ENCODE data around the gene BARX1. TPM values are rescaled to one million over a fixed set of nuclear protein-coding genes. Genes with fewer than 3 reads are reported as not detected.

Gene BARX1
- total and polyA plus RNA-seq, 4 donors: 0.23 to 0.27 TPM; not detected in 2

DNA sequence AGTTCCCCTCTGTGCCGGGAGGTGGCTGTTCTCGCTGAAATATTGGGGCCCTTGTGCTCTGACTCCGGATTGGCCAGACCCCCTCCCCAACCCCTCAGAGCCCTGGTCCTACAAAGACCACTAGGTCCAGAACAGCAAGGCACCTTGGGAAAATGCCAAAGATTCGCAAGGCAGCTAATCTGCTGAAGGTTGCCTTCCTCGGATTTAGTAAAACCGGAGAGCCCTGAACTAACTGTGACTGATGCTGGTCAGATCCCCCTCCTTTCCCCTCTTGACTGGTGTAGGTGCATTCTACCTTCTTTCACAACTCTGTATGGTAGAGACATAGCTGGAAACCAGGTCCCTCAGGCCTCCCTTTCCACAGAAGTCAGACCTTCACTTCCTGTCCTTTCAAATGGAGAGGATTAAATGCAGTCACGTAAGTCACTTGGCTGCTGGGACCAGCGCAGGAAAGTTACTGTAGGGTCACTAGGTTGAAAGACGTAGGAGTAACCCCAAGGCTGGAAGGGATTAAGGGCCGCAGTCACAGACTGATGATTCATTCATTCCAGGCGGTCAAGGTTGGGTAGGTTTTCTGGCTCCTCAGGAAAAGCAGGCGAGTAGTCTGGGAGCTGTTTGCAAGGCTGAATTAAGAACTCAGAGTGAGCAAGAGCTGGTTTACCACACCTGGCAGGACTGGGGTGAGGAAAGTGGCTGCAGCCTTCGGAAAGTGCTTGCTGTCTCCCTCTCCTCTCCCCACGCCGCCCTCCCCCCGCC, 5.3 kb downstream of the BARX1 start:
- DNase-seq: no peak
- intact Hi-C loops (cut with DNase I): no loop called here
- Histone ChIP-seq H3K27ac (ENCODE audit: low read depth in 1 of 2, low read length in 2 of 2) (no peak overlapping the region), H3K9me3 (ENCODE audit: control insufficient read depth, low read length) (peaks cover 1% of the 10 kb centered on the region), H3K36me3 (ENCODE audit: control insufficient read depth in 1 of 2, insufficient read depth in 2 of 2, low read length in 1 of 2) (no peaks in the 10 kb centered on the region), H3K4me1 (ENCODE audit: control insufficient read depth in 1 of 2, insufficient read depth in 2 of 2, low read length in 2 of 2) (no peaks in the 10 kb centered on the region), H3K4me3 (ENCODE audit: low read length in 2 of 2) (no peak overlapping the region), H3K27me3 (ENCODE audit: control insufficient read depth in 1 of 2, insufficient read depth in 2 of 2, low read length in 1 of 2) (no peaks in the 10 kb centered on the region)
- no peak for ATAC-seq (ENCODE audit: low FRiP score)
- WGBS, 2 donors: 45% methylated on average over 14 to 16 of the region's 16 CpGs

DNA sequence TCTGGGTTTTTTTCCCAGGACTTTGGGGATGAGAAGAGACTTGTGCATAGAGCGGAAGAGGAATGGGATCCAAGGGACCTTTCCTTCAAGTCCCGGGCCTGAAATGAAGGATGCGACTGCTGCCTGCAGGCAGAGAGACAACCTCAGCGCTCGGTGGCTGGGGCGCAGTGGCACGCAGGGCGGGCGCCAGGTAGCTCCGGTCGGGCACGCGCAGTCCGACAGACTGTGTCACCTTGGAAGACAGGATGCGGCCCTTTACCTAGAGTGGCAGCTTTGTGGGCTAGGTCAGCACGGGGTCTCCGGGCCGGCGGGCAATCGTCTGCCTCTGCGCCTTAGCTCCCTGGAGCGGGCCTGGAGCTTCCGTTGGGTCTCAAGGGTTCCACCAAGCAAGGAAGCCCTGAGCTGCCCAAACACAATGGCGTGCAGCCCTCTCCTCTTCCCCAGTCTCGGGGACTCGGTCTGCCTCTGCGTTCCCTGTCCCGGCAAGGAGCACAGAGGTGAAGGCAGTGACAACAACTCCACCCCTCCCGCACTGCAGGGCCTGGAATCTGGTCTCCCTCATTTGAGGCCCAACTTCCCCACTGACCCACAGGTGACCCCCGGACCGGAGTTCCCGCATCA, 6.0 kb downstream of the BARX1 start:
- Histone ChIP-seq H3K27ac (ENCODE audit: low read depth in 1 of 2, low read length in 2 of 2) (no peak overlapping the region), H3K36me3 (ENCODE audit: control insufficient read depth in 1 of 2, insufficient read depth in 2 of 2, low read length in 1 of 2) (no peaks in the 10 kb centered on the region), H3K4me1 (ENCODE audit: control insufficient read depth in 1 of 2, insufficient read depth in 2 of 2, low read length in 2 of 2) (no peaks in the 10 kb centered on the region), H3K4me3 (ENCODE audit: low read length in 2 of 2) (no peak overlapping the region), H3K9me3 (ENCODE audit: control insufficient read depth, low read length) (peaks cover 1% of the 10 kb centered on the region), H3K27me3 (ENCODE audit: control insufficient read depth in 1 of 2, insufficient read depth in 2 of 2, low read length in 1 of 2) (no peaks in the 10 kb centered on the region)
- intact Hi-C loops (cut with DNase I): no loop called here
- peak in 1 of 2 donors; percentile 41 for DNase-seq
- ATAC-seq (ENCODE audit: low FRiP score): no peak
- WGBS, 2 donors: 11 to 18% methylated on average over 27 to 32 of the region's 32 CpGs

DNA sequence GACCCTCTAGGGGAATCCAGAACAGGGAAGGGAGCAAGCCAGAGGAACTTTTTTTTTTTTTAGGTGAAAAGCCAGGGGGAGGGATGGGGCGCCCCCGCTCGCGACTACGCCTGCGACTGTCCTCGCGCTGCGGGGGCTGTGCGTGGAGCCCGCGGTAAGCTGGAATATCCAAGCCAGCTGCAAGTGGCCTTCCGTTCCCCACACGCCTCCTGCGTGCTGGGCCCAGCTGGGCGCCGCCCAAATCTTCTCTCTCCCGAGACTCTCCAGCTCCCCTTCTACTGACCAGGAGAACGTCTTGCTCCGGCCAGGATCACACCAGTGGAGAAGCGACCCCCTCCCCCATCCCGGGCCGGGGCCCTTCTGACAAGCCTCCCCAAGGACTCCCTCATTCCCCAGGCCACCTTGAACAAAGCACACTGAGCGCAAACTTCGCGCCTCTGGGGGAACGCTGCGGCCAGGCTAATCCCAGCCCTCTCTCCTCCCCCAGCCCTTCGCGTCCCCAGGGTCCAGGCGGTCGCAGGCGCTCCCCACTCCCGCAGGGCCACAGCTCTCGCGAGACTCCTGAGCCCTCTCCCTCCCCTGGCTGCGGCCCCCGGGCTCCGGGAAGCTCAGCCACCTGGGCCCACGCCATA, 6.6 kb downstream of the BARX1 start:
- ATAC-seq (ENCODE audit: low FRiP score) (no peak), DNase-seq (no peak)
- WGBS, 2 donors: 0 to 1% methylated on average over 40 of the region's 40 CpGs
- H3K4me1 ChIP-seq (ENCODE audit: control insufficient read depth in 1 of 2, insufficient read depth in 2 of 2, low read length in 2 of 2): no peaks in the 10 kb centered on the region
- H3K27me3 ChIP-seq (ENCODE audit: control insufficient read depth in 1 of 2, insufficient read depth in 2 of 2, low read length in 1 of 2): no peaks in the 10 kb centered on the region
- no peak overlapping the region for H3K4me3 ChIP-seq (ENCODE audit: low read length in 2 of 2)
- intact Hi-C loops (cut with DNase I): no loop called here
- no peaks in the 10 kb centered on the region for H3K36me3 ChIP-seq (ENCODE audit: control insufficient read depth in 1 of 2, insufficient read depth in 2 of 2, low read length in 1 of 2)
- no peak overlapping the region for H3K27ac ChIP-seq (ENCODE audit: low read depth in 1 of 2, low read length in 2 of 2)
- peaks cover 1% of the 10 kb centered on the region for H3K9me3 ChIP-seq (ENCODE audit: control insufficient read depth, low read length)

DNA sequence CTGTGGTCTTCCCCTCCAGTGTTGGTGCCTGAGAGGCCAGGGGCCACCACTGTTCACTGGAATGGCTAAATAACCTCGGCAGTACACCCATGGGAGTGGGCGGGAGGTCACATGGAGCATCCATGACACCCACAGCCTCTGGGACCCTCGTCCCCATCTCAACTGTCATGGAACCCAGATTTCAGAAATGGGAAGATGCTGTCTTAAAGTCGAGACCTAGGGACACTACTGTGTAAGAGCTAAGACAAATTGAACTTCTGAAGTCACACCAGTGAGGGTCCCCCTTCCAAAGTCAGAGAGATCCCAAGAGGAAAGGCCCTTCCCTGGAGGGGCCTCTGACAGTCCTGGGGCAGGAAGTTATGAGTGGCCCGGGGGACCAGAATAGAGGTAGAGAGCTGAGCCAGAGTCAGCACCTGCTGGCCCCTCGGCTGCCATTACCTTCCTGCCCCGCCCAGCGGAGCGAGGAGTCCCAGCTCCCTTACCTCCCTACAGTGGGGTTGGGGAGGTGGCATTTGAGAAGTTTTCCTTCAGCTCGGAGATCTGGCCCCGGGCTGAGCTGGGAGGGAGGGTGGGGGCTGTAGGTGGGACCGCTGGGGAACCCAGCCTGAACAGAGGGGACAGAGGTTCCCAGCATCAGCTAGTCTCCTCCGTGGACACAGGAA, 7.6 kb downstream of the BARX1 start:
- Histone ChIP-seq H3K4me1 (ENCODE audit: control insufficient read depth in 1 of 2, insufficient read depth in 2 of 2, low read length in 2 of 2) (no peaks in the 10 kb centered on the region), H3K4me3 (ENCODE audit: low read length in 2 of 2) (no peak overlapping the region), H3K27ac (ENCODE audit: low read depth in 1 of 2, low read length in 2 of 2) (no peak overlapping the region), H3K27me3 (ENCODE audit: control insufficient read depth in 1 of 2, insufficient read depth in 2 of 2, low read length in 1 of 2) (no peaks in the 10 kb centered on the region), H3K9me3 (ENCODE audit: control insufficient read depth, low read length) (peaks cover 1% of the 10 kb centered on the region), H3K36me3 (ENCODE audit: control insufficient read depth in 1 of 2, insufficient read depth in 2 of 2, low read length in 1 of 2) (no peaks in the 10 kb centered on the region)
- ATAC-seq (ENCODE audit: low FRiP score) (no peak), DNase-seq (no peak)
- intact Hi-C loops (cut with DNase I): no loop called here
- WGBS, 2 donors: 11 to 15% methylated on average over 13 of the region's 13 CpGs

DNA sequence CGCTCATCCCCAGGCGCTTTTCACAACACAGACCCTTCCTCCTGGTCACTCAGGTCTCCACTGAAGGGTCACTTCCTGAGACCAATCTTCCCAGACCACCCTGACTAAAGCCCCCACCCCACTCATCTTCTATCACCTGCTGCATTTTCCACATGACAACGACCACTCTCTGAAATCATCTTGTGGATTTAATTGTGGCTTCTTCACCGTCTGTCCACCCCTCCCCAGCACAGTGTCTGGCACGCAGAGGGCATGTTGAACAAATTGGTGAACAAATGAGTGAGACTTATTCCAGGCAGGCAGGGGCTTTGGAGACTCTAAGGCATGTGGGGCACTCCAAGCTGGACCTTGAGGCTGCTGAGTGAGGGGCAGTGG, 8.8 kb downstream of the BARX1 start:
- Histone ChIP-seq H3K27ac (ENCODE audit: low read depth in 1 of 2, low read length in 2 of 2) (no peak overlapping the region), H3K4me1 (ENCODE audit: control insufficient read depth in 1 of 2, insufficient read depth in 2 of 2, low read length in 2 of 2) (no peaks in the 10 kb centered on the region), H3K4me3 (ENCODE audit: low read length in 2 of 2) (no peak overlapping the region), H3K27me3 (ENCODE audit: control insufficient read depth in 1 of 2, insufficient read depth in 2 of 2, low read length in 1 of 2) (no peaks in the 10 kb centered on the region), H3K36me3 (ENCODE audit: control insufficient read depth in 1 of 2, insufficient read depth in 2 of 2, low read length in 1 of 2) (no peaks in the 10 kb centered on the region), H3K9me3 (ENCODE audit: control insufficient read depth, low read length) (peaks cover 1% of the 10 kb centered on the region)
- WGBS, 2 donors: 7 to 11% methylated on average over 5 of the region's 5 CpGs
- intact Hi-C loops (cut with DNase I): no loop called here
- DNase-seq (no peak), ATAC-seq (ENCODE audit: low FRiP score) (no peak)

DNA sequence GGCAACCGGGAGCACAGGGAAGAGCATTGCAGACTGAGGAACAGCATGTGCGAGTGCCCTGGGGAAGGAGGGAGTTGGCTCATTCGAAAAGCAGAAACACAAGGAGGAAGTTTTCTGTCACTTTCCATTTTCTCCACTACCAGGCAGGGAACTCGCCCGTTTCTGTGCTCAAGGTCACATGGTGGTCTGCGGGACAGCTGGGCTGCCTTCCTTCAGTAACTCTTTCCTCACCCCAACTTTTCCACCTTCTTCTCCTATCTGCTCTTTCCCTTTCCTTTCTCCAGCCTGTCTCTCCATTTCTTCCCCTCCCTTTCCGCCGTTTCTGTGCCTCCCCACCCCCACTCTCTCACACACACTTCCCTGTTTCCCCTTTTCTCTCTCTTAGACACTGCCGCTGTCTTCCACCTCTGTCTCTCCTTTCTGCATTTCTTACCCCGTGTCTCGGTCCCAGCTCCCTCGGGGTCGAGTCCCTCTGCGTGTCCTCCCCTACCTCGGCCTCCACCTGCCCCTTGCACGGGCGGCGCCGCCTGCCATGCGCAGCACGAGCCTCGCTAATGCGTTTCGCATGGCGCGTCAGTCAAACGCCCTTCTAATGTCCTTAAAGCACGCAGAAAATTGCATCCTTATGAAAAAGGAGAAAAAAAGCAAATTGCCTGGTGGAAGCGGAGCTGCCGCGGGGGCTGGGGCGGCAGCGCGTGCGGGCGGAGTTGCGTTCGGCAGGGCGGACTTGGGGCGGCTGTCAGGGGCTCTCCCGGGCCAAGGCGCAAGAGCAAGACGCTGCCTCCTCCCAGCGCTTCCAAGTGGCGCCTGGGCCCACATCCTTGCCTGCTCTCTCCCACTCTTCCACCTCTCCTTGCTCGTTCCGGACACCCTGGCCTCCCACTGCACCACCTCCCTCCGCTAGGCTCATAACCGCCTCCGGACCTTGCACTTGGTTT, 9.5 kb downstream of the BARX1 start:
- no peak overlapping the region for H3K4me3 ChIP-seq (ENCODE audit: low read length in 2 of 2)
- H3K36me3 ChIP-seq (ENCODE audit: control insufficient read depth in 1 of 2, insufficient read depth in 2 of 2, low read length in 1 of 2): no peaks in the 10 kb centered on the region

GRCh38 chr9:93944011-93944410, 11.1 kb downstream of the BARX1 start:
- intact Hi-C loops (cut with DNase I): no loop called here
- Histone ChIP-seq H3K4me1 (ENCODE audit: control insufficient read depth in 1 of 2, insufficient read depth in 2 of 2, low read length in 2 of 2) (no peaks in the 10 kb centered on the region), H3K27ac (ENCODE audit: low read depth in 1 of 2, low read length in 2 of 2) (no peak overlapping the region), H3K4me3 (ENCODE audit: low read length in 2 of 2) (no peak overlapping the region), H3K9me3 (ENCODE audit: control insufficient read depth, low read length) (no peaks in the 10 kb centered on the region), H3K36me3 (ENCODE audit: control insufficient read depth in 1 of 2, insufficient read depth in 2 of 2, low read length in 1 of 2) (no peaks in the 10 kb centered on the region), H3K27me3 (ENCODE audit: control insufficient read depth in 1 of 2, insufficient read depth in 2 of 2, low read length in 1 of 2) (no peaks in the 10 kb centered on the region)
- ATAC-seq (ENCODE audit: low FRiP score) (no peak), DNase-seq (no peak)
- WGBS, 2 donors: 83 to 84% methylated on average over 4 of the region's 4 CpGs

More for the DNA sequence above, 9.5 kb downstream of the BARX1 start:
- intact Hi-C loops (cut with DNase I): no loop called here
- Histone ChIP-seq H3K9me3 (ENCODE audit: control insufficient read depth, low read length) (peaks cover 1% of the 10 kb centered on the region), H3K4me1 (ENCODE audit: control insufficient read depth in 1 of 2, insufficient read depth in 2 of 2, low read length in 2 of 2) (no peaks in the 10 kb centered on the region), H3K27me3 (ENCODE audit: control insufficient read depth in 1 of 2, insufficient read depth in 2 of 2, low read length in 1 of 2) (no peaks in the 10 kb centered on the region), H3K27ac (ENCODE audit: low read depth in 1 of 2, low read length in 2 of 2) (no peak overlapping the region)
- no peak for ATAC-seq (ENCODE audit: low FRiP score)
- DNase-seq: no peak
- WGBS, 2 donors: 3% methylated on average over 50 of the region's 50 CpGs

GRCh38 chr9:93942161-93942560, 13.0 kb downstream of the BARX1 start:
- H3K27ac ChIP-seq (ENCODE audit: low read depth in 1 of 2, low read length in 2 of 2): no peak overlapping the region
- DNase-seq: no peak
- H3K36me3 ChIP-seq (ENCODE audit: control insufficient read depth in 1 of 2, insufficient read depth in 2 of 2, low read length in 1 of 2): no peaks in the 10 kb centered on the region
- no peaks in the 10 kb centered on the region for H3K4me1 ChIP-seq (ENCODE audit: control insufficient read depth in 1 of 2, insufficient read depth in 2 of 2, low read length in 2 of 2)
- H3K9me3 ChIP-seq (ENCODE audit: control insufficient read depth, low read length): no peaks in the 10 kb centered on the region
- H3K27me3 ChIP-seq (ENCODE audit: control insufficient read depth in 1 of 2, insufficient read depth in 2 of 2, low read length in 1 of 2): no peaks in the 10 kb centered on the region
- no peak overlapping the region for H3K4me3 ChIP-seq (ENCODE audit: low read length in 2 of 2)
- 75 to 80% methylated on average over 7 of the region's 7 CpGs for WGBS, 2 donors
- ATAC-seq (ENCODE audit: low FRiP score): no peak
- intact Hi-C loops (cut with DNase I): no loop called here

All from aorta (tissue), 5 donors.